ENCODE data around the gene A1BG. TPM values are rescaled to one million over a fixed set of nuclear protein-coding genes. Genes with fewer than 3 reads are reported as not detected.

A1BG gene
- polyA plus RNA-seq, 2 of the 4 experiments (the other 2 are of a cell fraction), result 2.5 to 9.5 TPM

GRCh38 chr19:58400916-58401839, 47.9 kb upstream of the A1BG start (continued):
- no peak for TF ChIP-seq ATOH8 (CRISPR knock-in tag; IDR thresholded peaks at IDR 0.05; ENCODE audit: low read depth)
- TF ChIP-seq CBX8 (IDR thresholded peaks at IDR 0.05), result no peak
- TF ChIP-seq HMGXB4 (CRISPR knock-in tag; IDR thresholded peaks at IDR 0.05; ENCODE audit: borderline replicate concordance), result no peak
- TF ChIP-seq POLR2AphosphoS2 (conservative IDR thresholded peaks at IDR 0.05; ENCODE audit: low read length), result no peak
- no peak for TF ChIP-seq FOSB (CRISPR knock-in tag; IDR thresholded peaks at IDR 0.05)
- no peak for TF ChIP-seq KDM5A (IDR thresholded peaks at IDR 0.05)
- TF ChIP-seq CEBPB (IDR thresholded peaks at IDR 0.05), result 0 out of 4 replicates have a peak, but pooled peaks of 1 of the 2 experiments have one; percentile 3
- no peak for TF ChIP-seq HEYL (CRISPR knock-in tag; IDR thresholded peaks at IDR 0.05)
- no peak for TF ChIP-seq HDAC2 (IDR thresholded peaks at IDR 0.05)
- TF ChIP-seq SREBF2 (IDR thresholded peaks at IDR 0.05), result no peak
- TF ChIP-seq EP300 (IDR thresholded peaks at IDR 0.05), result no peak
- no peak for TF ChIP-seq HES2 (IDR thresholded peaks at IDR 0.05)
- TF ChIP-seq JUNB (IDR thresholded peaks at IDR 0.05), result no peak
- no peak for TF ChIP-seq USF2 (IDR thresholded peaks at IDR 0.05)
- TF ChIP-seq KDM1A (IDR thresholded peaks at IDR 0.05; ENCODE audit: low read depth), result no peak
- no peak for TF ChIP-seq ZFP36 (IDR thresholded peaks at IDR 0.05; ENCODE audit: borderline replicate concordance, partially characterized antibody)
- TF ChIP-seq ZNF302 (CRISPR knock-in tag; IDR thresholded peaks at IDR 0.05), result no peak
- no peak for TF ChIP-seq RAD21 (conservative IDR thresholded peaks at IDR 0.05 in 1 of 2, IDR thresholded peaks at IDR 0.05 in 1 of 2)
- TF ChIP-seq EHMT2 (IDR thresholded peaks at IDR 0.05; ENCODE audit: low read depth), result no peak
- no peak for TF ChIP-seq RARB (CRISPR knock-in tag; IDR thresholded peaks at IDR 0.05)
- TF ChIP-seq SMC3 (IDR thresholded peaks at IDR 0.05), result no peak
- TF ChIP-seq RFX5 (IDR thresholded peaks at IDR 0.05), result peak; percentile 98
- TF ChIP-seq PBX3 (IDR thresholded peaks at IDR 0.05), result peak; percentile 26; the same call in 1 of the 2 replicates
- TF ChIP-seq MAX (IDR thresholded peaks at IDR 0.05), result peak; percentile 91
- 0 out of 2 replicates have a peak, but pooled peaks have one; percentile 64 for TF ChIP-seq MAZ (IDR thresholded peaks at IDR 0.05; ENCODE audit: borderline replicate concordance, low read depth, low read length)
- no peak for TF ChIP-seq TP53 (CRISPR knock-in tag; IDR thresholded peaks at IDR 0.05)
- TF ChIP-seq NR3C1 (IDR thresholded peaks at IDR 0.05), result no peak
- no peak for TF ChIP-seq TFCP2L1 (CRISPR knock-in tag; IDR thresholded peaks at IDR 0.05)
- TF ChIP-seq BCL3 (IDR thresholded peaks at IDR 0.05), result peak; percentile 85; the same call in 1 of the 3 replicates
- peak; percentile 58; the same call in 1 of the 2 replicates for TF ChIP-seq HOXB13 (CRISPR knock-in tag; IDR thresholded peaks at IDR 0.05; ENCODE audit: low read depth)
- no peak for TF ChIP-seq FOXS1 (CRISPR knock-in tag; IDR thresholded peaks at IDR 0.05)
- TF ChIP-seq ZSCAN20 (CRISPR knock-in tag; IDR thresholded peaks at IDR 0.05), result no peak
- TF ChIP-seq REST (IDR thresholded peaks at IDR 0.05), result no peak
